GDM1 (cell line): Measurements from ENCODE around the gene ZNF576.
A peak's percentile ranks its signal among the peaks of the same experiment; 100 is the strongest.
"Not testable (repeated sequence)": the region's sequence is repeated elsewhere in the genome, so short reads cannot be mapped to it uniquely, and the experiment has no call there.

Source experiments
- DNase-seq: peaks from one replicate; lab custom pipeline; 2025; lab: John Stamatoyannopoulos, UW

Gene ZNF576

GRCh38 chr19:43595999-43596841 lies at the start of gene ZNF576, which contains the start of gene IRGQ:
Gene ZNF576, plus strand, starts transcription at chr19:43596595. Its CDS starts 514 bp downstream, at chr19:43597109.
Gene IRGQ, minus strand, starts transcription at chr19:43596134. Its CDS starts 796 bp downstream, at chr19:43595338.
- DNase-seq, result peak; percentile 99

GRCh38 chr19:43547926-43548325 lies 48.5 kb upstream of the ZNF576 start:
- DNase-seq, result not testable (repeated sequence)

DNA sequence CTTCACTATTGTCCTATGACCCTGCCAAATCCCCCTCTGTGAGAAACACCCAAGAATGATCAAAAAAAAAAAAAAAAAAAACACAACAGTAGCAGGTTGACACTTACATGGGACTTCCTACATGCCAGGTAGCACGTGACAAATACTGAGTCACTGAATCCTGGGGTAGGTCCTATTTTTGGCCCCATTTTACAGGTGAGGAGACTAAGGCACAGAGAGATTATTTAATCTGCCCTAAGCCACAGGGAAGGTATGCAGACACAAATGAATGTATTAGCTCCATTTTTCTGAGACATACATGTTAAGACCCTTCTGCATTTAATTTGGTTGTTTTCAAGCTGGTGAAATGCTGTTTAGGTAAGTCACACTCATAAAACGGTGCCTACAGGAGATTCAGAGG lies 47.7 kb upstream of the ZNF576 start:
- DNase-seq, result no peak

- DNase-seq, result no peak
Observed at GRCh38 chr19:43551399-43552197, 44.8 kb upstream of the ZNF576 start.

DNA sequence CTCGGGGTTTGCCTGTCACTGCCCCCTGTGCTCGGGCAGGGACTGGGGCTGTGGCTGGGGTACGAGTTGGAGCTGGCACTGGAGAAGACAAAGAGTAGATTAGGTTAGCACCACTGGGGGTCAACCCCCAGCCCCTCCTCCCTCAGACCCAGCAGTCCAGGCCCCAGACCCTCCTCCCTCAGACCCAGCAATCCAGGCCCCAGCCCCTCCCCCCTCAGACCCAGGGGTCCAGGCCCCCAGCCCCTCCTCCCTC lies 44.3 kb upstream of the ZNF576 start:
- no peak for DNase-seq

GRCh38 chr19:43552616-43553015 lies 43.8 kb upstream of the ZNF576 start:
- no peak for DNase-seq

DNA sequence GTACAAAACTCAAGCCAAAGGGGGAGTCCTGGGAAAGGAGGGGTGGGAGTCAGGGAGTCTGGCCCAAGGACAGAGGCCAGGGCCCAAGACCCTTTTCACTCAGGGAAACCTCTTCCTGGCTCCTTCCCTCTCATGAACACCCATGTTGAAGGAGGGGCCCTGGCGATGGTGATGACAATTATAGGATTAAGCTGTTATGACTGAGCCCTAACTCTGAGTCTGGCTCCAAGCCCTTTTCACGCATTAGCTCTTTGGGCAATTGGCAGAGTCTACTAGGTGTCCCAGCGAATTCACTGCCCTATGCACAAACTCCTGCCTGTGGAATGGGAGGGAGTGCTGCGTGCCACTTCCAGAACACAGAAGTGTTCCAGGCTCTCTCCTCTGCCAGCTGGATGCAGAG lies 42.7 kb upstream of the ZNF576 start:
- DNase-seq, result no peak

DNA sequence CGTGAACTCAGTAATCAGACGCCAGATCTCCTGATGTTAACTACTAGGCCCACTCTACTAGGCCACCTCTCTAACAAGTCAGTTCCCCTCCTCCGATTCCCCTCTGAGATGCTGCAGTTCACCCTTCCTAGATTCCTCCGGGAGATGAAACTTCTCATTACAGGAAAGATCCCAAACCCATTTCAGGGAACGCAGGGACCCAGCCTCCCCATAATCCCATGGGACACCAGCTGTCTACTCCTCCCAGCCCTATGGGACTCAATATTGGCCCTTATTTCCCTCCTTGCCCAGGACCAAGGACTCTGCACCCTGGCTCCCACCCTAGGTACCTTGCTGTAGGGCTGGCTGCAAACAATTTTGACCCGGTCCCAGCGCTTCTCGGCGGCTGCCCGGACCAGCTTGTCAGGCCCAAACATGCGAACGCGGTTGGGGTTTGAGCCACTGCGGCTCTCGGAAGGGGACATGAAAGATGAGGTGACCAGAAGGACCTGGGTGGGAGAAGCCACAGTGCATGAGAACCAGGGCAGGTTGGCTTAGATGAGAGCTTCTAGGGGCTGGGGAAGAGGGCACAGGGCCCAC lies 42.0 kb upstream of the ZNF576 start:
- DNase-seq, result no peak

DNA sequence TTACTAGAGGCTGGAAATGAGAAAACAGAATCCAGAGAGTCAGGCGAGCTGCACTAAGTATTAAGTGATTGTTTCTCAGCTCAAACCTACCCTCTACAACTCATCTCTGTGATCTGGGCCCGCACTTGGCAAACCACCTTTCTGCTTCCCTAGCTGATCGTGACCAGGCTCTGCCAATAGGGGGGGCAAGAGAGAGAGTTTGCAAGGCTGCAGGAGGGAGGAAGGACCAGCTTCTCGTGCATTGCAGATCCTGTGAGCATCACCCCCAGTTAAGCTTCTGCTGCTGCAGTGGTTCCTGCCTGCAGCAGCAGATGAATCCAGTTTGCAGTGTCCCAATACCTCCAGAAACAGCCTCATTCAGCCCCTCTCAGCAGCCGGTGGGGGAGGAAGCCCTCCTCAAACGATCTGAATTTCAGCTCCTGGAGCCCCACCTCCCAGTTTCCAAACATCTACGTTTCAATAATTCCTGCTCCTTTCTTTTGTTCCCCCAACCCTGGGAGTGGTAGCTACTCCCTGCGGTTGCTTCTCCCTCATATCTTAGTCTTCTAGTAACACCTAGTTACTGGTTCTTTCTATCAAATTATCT lies 41.1 kb upstream of the ZNF576 start:
- DNase-seq, result peak; percentile 55

GRCh38 chr19:43560687-43561086 lies 35.7 kb upstream of the ZNF576 start:
- DNase-seq, result no peak

GRCh38 chr19:43561139-43561970 lies 35.0 kb upstream of the ZNF576 start:
- no peak for DNase-seq

- no peak for DNase-seq
Observed at GRCh38 chr19:43562226-43562697, 34.1 kb upstream of the ZNF576 start.

GRCh38 chr19:43562698-43563241 lies 33.6 kb upstream of the ZNF576 start:
- peak; percentile 86 for DNase-seq

- DNase-seq, result no peak
Observed at GRCh38 chr19:43563816-43564457, 32.5 kb upstream of the ZNF576 start.

- no peak for DNase-seq
Observed at GRCh38 chr19:43564800-43565199, 31.6 kb upstream of the ZNF576 start.

GRCh38 chr19:43569657-43570056 lies 26.7 kb upstream of the ZNF576 start:
- no peak for DNase-seq

- DNase-seq, result no peak
Observed at GRCh38 chr19:43570174-43570791, 26.1 kb upstream of the ZNF576 start.

- no peak for DNase-seq
Observed at GRCh38 chr19:43572171-43572588, 24.2 kb upstream of the ZNF576 start.

DNA sequence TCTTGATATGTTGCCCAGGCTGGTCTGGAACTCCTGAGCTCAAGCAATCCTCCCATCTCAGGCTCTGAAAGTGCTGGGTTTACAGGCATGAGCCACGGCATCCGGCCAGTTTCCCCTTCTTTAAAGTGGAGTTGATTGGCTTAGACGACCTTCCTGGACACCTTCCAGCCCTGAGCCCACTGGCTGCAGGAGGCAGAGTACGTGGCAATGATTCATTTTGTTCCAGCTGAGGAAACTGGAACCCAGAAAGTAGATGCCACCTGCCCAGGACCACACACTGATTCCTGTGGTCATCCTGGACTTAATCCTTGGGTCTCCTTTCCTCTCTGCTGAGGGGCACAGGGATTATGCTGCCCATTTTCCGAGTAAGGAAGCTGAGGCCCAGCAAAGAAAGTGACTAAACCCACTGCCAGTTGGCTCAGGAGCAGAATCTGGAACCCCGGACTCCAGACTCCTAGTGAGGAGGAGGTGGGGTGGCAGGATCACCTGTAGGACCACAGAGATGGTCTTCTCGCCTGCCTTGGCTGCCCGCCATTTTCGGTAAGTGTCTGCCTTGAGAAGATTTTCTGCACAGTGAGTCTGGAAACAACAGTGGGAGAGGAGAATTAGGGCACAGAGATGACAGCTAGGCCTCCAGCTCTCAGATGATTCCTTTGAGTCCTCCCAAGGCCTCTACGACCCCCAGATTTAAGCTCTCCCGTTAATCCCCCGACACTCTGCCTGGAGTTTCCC lies 21.8 kb upstream of the ZNF576 start:
- no peak for DNase-seq
